B cell (primary cell): ENCODE measurements around the gene ZMYND8. TPM values are rescaled to one million over a fixed set of nuclear protein-coding genes. Genes with fewer than 3 reads are reported as not detected.

Experiments used
- ATAC-seq: fragments of 200-7000 bp; cut with Tn5 transposase; one replicate; pipeline ENCODE4 v1.10.0; 2021; ENCODE audit warnings: low read depth, mild to moderate bottlenecking, moderate number of reproducible peaks, moderate library complexity
- CTCF ChIA-PET: fragments of 350-600 bp; sonication (Branson Sonifier 250); formaldehyde crosslinking; loops from one replicate; lab custom pipeline; 2021; ENCODE audit warnings: antibody characterized with exemption, inconsistent platforms; lab: Charles Lee
- POLR2A ChIA-PET: fragments of 350-600 bp; sonication (Branson Sonifier 250); formaldehyde crosslinking; loops from one replicate; lab custom pipeline; 2021; ENCODE audit warnings: antibody characterized with exemption; lab: Charles Lee
- DNase-seq: peaks from one replicate; pipeline ENCODE4 v3.0.0; 2013
- H2AFZ ChIP-seq: 2 replicates; pipeline ENCODE4 v1.6.1; 2012; ENCODE audit warnings: mild to moderate bottlenecking, low read depth, low read length; ENCODE audit not compliant: insufficient read depth, poor library complexity, severe bottlenecking
- H3K27ac ChIP-seq, 2 donors: 1 replicate in 1 of 2; 2 replicates in 1 of 2; pipeline ENCODE4 v1.5.1; 2012 to 2013; ENCODE audit warnings: low read length in 2 of 2, mild to moderate bottlenecking in 2 of 2, moderate library complexity in 1 of 2
- H3K27me3 ChIP-seq, 4 experiments: fragments of 200-600 bp in 1 of 4; sonication (generic) in 1 of 4; replicated peaks in 1 of 4; 1 replicate in 2 of 4; 2 replicates in 2 of 4; pipeline versions ENCODE4 v1.6.1 to v1.7.0; 2013 to 2016; ENCODE audit warnings: low read length in 3 of 4, mild to moderate bottlenecking in 2 of 4, mixed read lengths in 1 of 4, moderate library complexity in 1 of 4; ENCODE audit not compliant: insufficient read depth in 4 of 4, control insufficient read depth in 3 of 4; ENCODE audit errors: control extremely low read depth in 1 of 4
- H3K36me3 ChIP-seq, 2 experiments: replicated peaks in 1 of 2; 1 replicate in 1 of 2; 2 replicates in 1 of 2; pipeline versions ENCODE4 v1.6.1 to v1.7.1; 2013; ENCODE audit warnings: low read length in 1 of 2; ENCODE audit not compliant: insufficient read depth in 2 of 2, control insufficient read depth in 1 of 2; ENCODE audit errors: control extremely low read depth in 1 of 2, extremely low read depth in 1 of 2
- H3K4me1 ChIP-seq, 2 donors: fragments of 200-600 bp in 1 of 2; sonication (generic) in 1 of 2; 1 replicate in 1 of 2; 2 replicates in 1 of 2; pipeline versions ENCODE4 v1.5.1 to v1.6.1; 2013 to 2017; ENCODE audit warnings: low read length in 2 of 2; ENCODE audit not compliant: control insufficient read depth in 2 of 2, insufficient read depth in 2 of 2
- H3K4me2 ChIP-seq: replicated peaks from 2 replicates; pipeline ENCODE3; 2012; ENCODE audit warnings: mild to moderate bottlenecking, low read depth, low read length; ENCODE audit not compliant: poor library complexity, severe bottlenecking
- H3K4me3 ChIP-seq, 5 experiments: fragments of 200-600 bp in 1 of 5; sonication (generic) in 1 of 5; 1 replicate in 3 of 5; 2 replicates in 2 of 5; pipeline versions ENCODE4 v1.5.1 to v1.7.0; 2011 to 2016; ENCODE audit warnings: low read length in 4 of 5, mild to moderate bottlenecking in 4 of 5, low read depth in 2 of 5, control low read depth in 1 of 5, moderate library complexity in 1 of 5; ENCODE audit not compliant: insufficient read depth in 1 of 5; ENCODE audit errors: control extremely low read depth in 1 of 5, extremely low read depth in 1 of 5
- H3K79me2 ChIP-seq: fragments of 200-600 bp; sonication (generic); one replicate; pipeline ENCODE4 v1.6.0; 2016; ENCODE audit warnings: low read length; ENCODE audit not compliant: control insufficient read depth, insufficient read depth
- H3K9ac ChIP-seq: fragments of 200-600 bp; sonication (generic); 2 replicates; pipeline ENCODE4 v1.6.1; 2017; ENCODE audit warnings: mild to moderate bottlenecking, low read length, moderate library complexity
- H3K9me3 ChIP-seq, 3 donors: one replicate each; pipeline versions ENCODE4 v1.6.1 to v1.7.1; 2013; ENCODE audit warnings: low read length in 2 of 3; ENCODE audit not compliant: control insufficient read depth in 2 of 3, insufficient read depth in 1 of 3; ENCODE audit errors: control extremely low read depth in 1 of 3
- H4K20me1 ChIP-seq: 2 replicates; pipeline ENCODE4 v1.6.0; 2012; ENCODE audit warnings: mild to moderate bottlenecking, low read length; ENCODE audit not compliant: insufficient read depth, control insufficient read depth, poor library complexity, severe bottlenecking
- H3K27ac Mint-ChIP-seq: one replicate; pipeline ENCODE4 v1.8.0; 2021; ENCODE audit warnings: mixed read lengths
- H3K27me3 Mint-ChIP-seq: one replicate; pipeline ENCODE4 v1.8.0; 2021; ENCODE audit warnings: mixed read lengths
- H3K4me1 Mint-ChIP-seq: one replicate; pipeline ENCODE4 v1.8.0; 2021; ENCODE audit warnings: mixed read lengths
- H3K4me3 Mint-ChIP-seq: one replicate; pipeline ENCODE4 v1.8.0; 2021; ENCODE audit warnings: mixed read lengths
- H3K9me3 Mint-ChIP-seq: one replicate; pipeline ENCODE4 v1.8.0; 2022; ENCODE audit warnings: mixed read lengths; ENCODE audit not compliant: insufficient read depth
- EZH2 ChIP-seq: IDR thresholded peaks from 2 replicates; pipeline ENCODE4 v1.6.1; 2012; ENCODE audit warnings: borderline replicate concordance, low read depth, mild to moderate bottlenecking, moderate library complexity, low read length; ENCODE audit not compliant: insufficient read depth, poor library complexity, severe bottlenecking
- WGBS: methylation state at CpG from one replicate; pipeline ENCODE4 v1.1.5; 2013; ENCODE audit warnings: missing lambda C conversion rate; ENCODE audit not compliant: insufficient coverage; 5-methylcytosine and 5-hydroxymethylcytosine counted together
- intact Hi-C: fragments of 100-400 bp; cut with micrococcal nuclease; formaldehyde crosslinking; loops from one replicate; pipeline ENCODE4 v1.10.0; 2022
- polyA plus RNA-seq: library from polyadenylated mRNA; depleted of rRNA; stranded (reverse); fragments of >200 nt; gene quantifications from 2 replicates; pipeline ENCODE4 v1.2.3, GENCODE V29; 2012
- total RNA-seq, 2 donors: library from RNA; stranded (reverse); fragments of 120-200 nt in 1 of 2; gene quantifications; 1 replicate in 1 of 2; 2 replicates in 1 of 2; pipeline versions ENCODE4 v1.2.3 to v1.2.4, GENCODE V29; 2013 to 2022
- TF ChIP-seq, protein P1 (sequence below): fragments of 200-600 bp; IDR thresholded peaks from one replicate; pipeline ENCODE4 v1.8.0; 2022; ENCODE audit warnings: antibody characterized with exemption, mild to moderate bottlenecking

Gene ZMYND8
- total and polyA plus RNA-seq, 2 donors (not counting 1 experiment from before 2014, with no cell fraction given), result 20.3 to 67.2 TPM

DNA sequence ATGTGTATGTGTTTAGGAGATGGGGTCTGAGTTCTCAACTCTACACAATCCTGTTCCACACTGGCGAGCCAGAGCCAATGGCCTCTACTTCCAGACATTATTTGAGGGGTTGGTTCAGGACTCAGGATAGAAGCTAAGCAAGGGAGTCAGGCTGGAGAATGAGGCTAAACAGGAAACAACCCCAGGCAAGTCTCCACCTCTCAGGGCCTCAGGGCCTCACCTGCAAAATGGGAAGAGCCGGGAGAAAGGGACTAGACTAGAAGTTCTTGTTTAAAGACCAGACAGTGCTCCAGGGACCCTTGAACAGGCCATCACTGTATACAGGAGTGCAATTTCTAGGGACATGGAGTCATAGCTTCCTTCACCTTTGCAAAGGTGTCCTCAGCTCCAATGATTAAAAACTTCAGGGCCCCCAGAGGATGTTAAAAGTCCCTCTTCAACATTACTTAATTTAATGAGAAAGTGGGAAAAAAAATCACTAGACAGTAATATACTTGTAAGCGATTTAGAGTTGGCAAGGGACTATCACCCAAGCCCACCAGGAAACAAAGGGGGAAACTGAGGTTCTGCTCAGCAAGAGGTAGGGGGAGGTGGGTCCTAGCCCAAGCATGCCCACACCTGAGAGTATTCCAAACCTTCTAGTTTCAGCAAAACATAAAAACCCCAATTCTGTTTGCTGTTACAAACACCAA lies 41.7 kb downstream of the ZMYND8 start:
- CTCF ChIA-PET, result interaction anchor here (2.2 kb wide), 1 partner anchor 69 kb away, joined by 11 read pairs; no protein-coding TSS in a partner anchor
- Histone ChIP-seq H3K4me1 (peaks cover 30 to 32% of the 10 kb centered on the region in 2 donors), H3K4me3 (no peak overlapping the region), H3K79me2 (peaks cover 100% of the 10 kb centered on the region), H3K4me2 (no peak overlapping the region), H3K27me3 (no peaks in the 10 kb centered on the region), H3K9me3 (peaks cover 0 to 5% (median 0%) of the 10 kb centered on the region in 3 donors), H3K27ac (peak overlapping the region; percentile 7 to 12), H2AFZ (no peak overlapping the region), H4K20me1 (peaks cover 88% of the 10 kb centered on the region), H3K36me3 (peaks cover 2 to 39% of the 10 kb centered on the region in 2 experiments), H3K9ac (no peak overlapping the region)
- Mint-ChIP-seq H3K27me3 (no peaks in the 10 kb centered on the region), H3K4me1 (peaks cover 51% of the 10 kb centered on the region), H3K27ac (peak overlapping the region; percentile 75), H3K9me3 (no peaks in the 10 kb centered on the region), H3K4me3 (no peak overlapping the region)
- POLR2A ChIA-PET, result no interaction called here
- TF ChIP-seq, protein P1, sequence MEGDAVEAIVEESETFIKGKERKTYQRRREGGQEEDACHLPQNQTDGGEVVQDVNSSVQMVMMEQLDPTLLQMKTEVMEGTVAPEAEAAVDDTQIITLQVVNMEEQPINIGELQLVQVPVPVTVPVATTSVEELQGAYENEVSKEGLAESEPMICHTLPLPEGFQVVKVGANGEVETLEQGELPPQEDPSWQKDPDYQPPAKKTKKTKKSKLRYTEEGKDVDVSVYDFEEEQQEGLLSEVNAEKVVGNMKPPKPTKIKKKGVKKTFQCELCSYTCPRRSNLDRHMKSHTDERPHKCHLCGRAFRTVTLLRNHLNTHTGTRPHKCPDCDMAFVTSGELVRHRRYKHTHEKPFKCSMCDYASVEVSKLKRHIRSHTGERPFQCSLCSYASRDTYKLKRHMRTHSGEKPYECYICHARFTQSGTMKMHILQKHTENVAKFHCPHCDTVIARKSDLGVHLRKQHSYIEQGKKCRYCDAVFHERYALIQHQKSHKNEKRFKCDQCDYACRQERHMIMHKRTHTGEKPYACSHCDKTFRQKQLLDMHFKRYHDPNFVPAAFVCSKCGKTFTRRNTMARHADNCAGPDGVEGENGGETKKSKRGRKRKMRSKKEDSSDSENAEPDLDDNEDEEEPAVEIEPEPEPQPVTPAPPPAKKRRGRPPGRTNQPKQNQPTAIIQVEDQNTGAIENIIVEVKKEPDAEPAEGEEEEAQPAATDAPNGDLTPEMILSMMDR, result no peak
- TF ChIP-seq EZH2, result no peak
- DNase-seq (no peak), ATAC-seq (no peak)
- intact Hi-C loops, result loop anchor here (5.0 kb wide), 1 partner anchor 38 kb away; no protein-coding TSS in a partner anchor
- WGBS, result 100% methylated on average over 1 of the region's 3 CpGs

DNA sequence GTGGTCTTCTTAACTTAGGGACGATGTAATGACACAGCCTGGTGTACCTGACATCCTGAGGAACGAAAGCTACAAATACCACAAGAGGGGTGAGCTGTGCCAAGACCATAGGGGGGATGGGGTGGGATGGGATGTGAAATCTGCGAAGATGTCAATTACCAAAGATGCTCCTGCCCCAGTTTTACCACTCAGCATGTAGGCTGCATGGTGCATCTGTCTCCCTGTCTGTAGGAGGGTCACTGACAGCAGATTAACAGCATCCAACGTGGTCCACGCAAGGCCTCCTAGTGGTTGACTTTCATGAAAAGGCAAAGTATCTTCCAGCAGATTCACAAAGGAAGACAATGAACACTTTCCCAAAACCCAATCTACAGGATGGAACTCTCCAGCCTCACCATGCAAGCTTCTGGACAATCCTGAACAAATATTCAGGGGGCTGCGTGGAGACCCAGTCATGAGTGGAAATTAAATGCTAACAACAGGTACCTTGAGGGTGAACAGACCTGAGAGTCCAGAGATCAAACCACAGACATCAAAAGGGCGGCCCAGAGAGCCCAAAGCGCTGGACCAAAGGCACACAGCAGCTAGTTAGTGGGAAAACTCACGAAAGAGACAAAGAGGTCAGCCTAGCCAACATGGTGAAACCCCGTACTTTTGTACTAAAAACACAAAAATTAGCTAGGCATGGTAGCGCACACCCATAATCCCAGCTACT lies 44.4 kb downstream of the ZMYND8 start:
- Histone ChIP-seq H3K79me2 (peaks cover 100% of the 10 kb centered on the region), H3K27ac (no peak overlapping the region), H3K4me1 (peaks cover 5% of the 10 kb centered on the region in 2 donors), H2AFZ (no peak overlapping the region), H3K27me3 (no peaks in the 10 kb centered on the region), H3K4me2 (no peak overlapping the region), H3K9me3 (peaks cover 0 to 5% (median 0%) of the 10 kb centered on the region in 3 donors), H3K36me3 (peaks cover 2 to 55% of the 10 kb centered on the region in 2 experiments), H3K4me3 (no peak overlapping the region), H4K20me1 (peaks cover 73% of the 10 kb centered on the region), H3K9ac (no peak overlapping the region)
- ChIA-PET POLR2A (interaction anchor here (0.7 kb wide), 1 partner anchor 1511 kb away, joined by 4 read pairs; no protein-coding TSS in a partner anchor), CTCF (interaction anchor here (0.9 kb wide), 2 partner anchors 39 to 72 kb away, joined by 3 to 4 read pairs; no protein-coding TSS in a partner anchor)
- WGBS, result 94% methylated on average over 9 of the region's 11 CpGs
- TF ChIP-seq, protein P1, result no peak
- no peak for TF ChIP-seq EZH2
- H3K27me3 Mint-ChIP-seq, result no peaks in the 10 kb centered on the region
- no peaks in the 10 kb centered on the region for H3K9me3 Mint-ChIP-seq
- no peak overlapping the region for H3K4me3 Mint-ChIP-seq
- ATAC-seq, result no peak
- peaks cover 25% of the 10 kb centered on the region for H3K4me1 Mint-ChIP-seq
- intact Hi-C loops, result no loop called here
- no peak for DNase-seq
- no peak overlapping the region for H3K27ac Mint-ChIP-seq
